Esophagus squamous epithelium (tissue), 5 donors: ENCODE measurements around the gene SPIB. TPM values are rescaled to one million over a fixed set of nuclear protein-coding genes. Genes with fewer than 3 reads are reported as not detected.

ENCODE experiments used
- DNase-seq: peaks from one replicate; lab custom pipeline; 2025; lab: John Stamatoyannopoulos, UW
- H3K27ac ChIP-seq, 4 donors: fragments of 200-600 bp; sonication (generic); one replicate each; pipeline ENCODE4 v1.5.1; 2016 to 2019; ENCODE audit warnings: mild to moderate bottlenecking in 1 of 4
- H3K27me3 ChIP-seq, 4 donors: fragments of 200-600 bp; sonication (generic); 1 replicate in 3 of 4; 2 replicates in 1 of 4; pipeline versions ENCODE4 v1.5.1 to v1.6.0; 2017 to 2021; ENCODE audit warnings: antibody characterized with exemption in 1 of 4
- H3K36me3 ChIP-seq, 3 donors: fragments of 200-600 bp; sonication (generic); one replicate each; pipeline ENCODE4 v1.5.1; 2016 to 2019
- H3K4me1 ChIP-seq, 3 donors: fragments of 200-600 bp; sonication (generic); one replicate each; pipeline ENCODE4 v1.5.1; 2017 to 2019
- H3K4me3 ChIP-seq, 4 donors: fragments of 200-600 bp; sonication (generic); 1 replicate in 3 of 4; 2 replicates in 1 of 4; pipeline ENCODE4 v1.5.1; 2016 to 2019; ENCODE audit warnings: mild to moderate bottlenecking in 2 of 4, moderate library complexity in 1 of 4
- H3K9me3 ChIP-seq, 3 donors: fragments of 200-600 bp; sonication (generic); one replicate each; pipeline ENCODE4 v1.5.1; 2016 to 2019
- POLR2A ChIP-seq, 4 donors: fragments of 450-650 bp; IDR thresholded peaks; one replicate each; pipeline ENCODE4 v1.6.1; 2017; ENCODE audit warnings: antibody characterized with exemption in 4 of 4, mild to moderate bottlenecking in 4 of 4, moderate library complexity in 3 of 4
- WGBS, 2 donors: methylation state at CpG; one replicate each; pipeline ENCODE4 v1.1.5; 2018; 5-methylcytosine and 5-hydroxymethylcytosine counted together
- intact Hi-C: fragments of 100-400 bp; cut with DNase I; formaldehyde crosslinking; loops from one replicate; pipeline ENCODE4 v1.15.0; 2022
- total RNA-seq, 4 donors: library from RNA; depleted of rRNA; stranded (reverse); fragments of >200 nt; gene quantifications; one replicate each; pipeline ENCODE4 v1.1.0, GENCODE V29; 2016
- TF ChIP-seq, protein P1 (sequence below), 6 experiments: fragments of 450-650 bp in 4 of 6; fragments of 200-600 bp in 2 of 6; sonication (generic) in 2 of 6; IDR thresholded peaks; one replicate each; pipeline ENCODE4 v1.5.1; 2016 to 2019; ENCODE audit warnings: antibody characterized with exemption in 6 of 6, mild to moderate bottlenecking in 4 of 6, moderate library complexity in 4 of 6
- donor health status: DM: yes; HTN: yes; CAD: no.

The SPIB gene
- total RNA-seq, 4 donors from 2014 or later, result 0.32 TPM; not detected in 3

DNA sequence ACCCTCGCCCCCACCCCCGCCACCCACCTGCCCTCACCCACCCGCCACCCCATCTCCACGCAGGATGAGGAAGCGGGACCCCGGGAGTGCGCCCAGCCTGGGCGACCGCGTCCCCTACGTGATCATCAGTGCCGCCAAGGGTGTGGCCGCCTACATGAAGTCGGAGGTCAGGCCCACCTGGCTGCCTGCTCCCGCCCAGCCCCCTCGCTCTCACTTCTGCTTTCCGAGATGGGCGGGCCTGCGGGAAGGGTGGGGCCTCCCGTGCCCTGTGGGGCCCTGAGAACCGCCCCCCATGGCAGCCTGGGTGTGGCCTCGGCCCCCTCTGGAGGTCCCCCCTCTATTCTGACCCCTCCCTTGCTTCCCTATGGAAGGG, 3.1 kb upstream of the SPIB start:
- H3K9me3 ChIP-seq, result no peaks in the 10 kb centered on the region
- H3K36me3 ChIP-seq, result peaks cover 0 to under 1% (median 0%) of the 10 kb centered on the region in 3 donors
- H3K4me1 ChIP-seq, result peaks cover 0 to 19% (median 0%) of the 10 kb centered on the region in 3 donors
- peak overlapping the region in 1 of 4 donors; percentile 22 for H3K4me3 ChIP-seq
- H3K27ac ChIP-seq, result peak overlapping the region in 1 of 4 donors; percentile 7
- peaks cover 0 to 44% (median 10%) of the 10 kb centered on the region in 4 donors for H3K27me3 ChIP-seq
- TF ChIP-seq, protein P1, sequence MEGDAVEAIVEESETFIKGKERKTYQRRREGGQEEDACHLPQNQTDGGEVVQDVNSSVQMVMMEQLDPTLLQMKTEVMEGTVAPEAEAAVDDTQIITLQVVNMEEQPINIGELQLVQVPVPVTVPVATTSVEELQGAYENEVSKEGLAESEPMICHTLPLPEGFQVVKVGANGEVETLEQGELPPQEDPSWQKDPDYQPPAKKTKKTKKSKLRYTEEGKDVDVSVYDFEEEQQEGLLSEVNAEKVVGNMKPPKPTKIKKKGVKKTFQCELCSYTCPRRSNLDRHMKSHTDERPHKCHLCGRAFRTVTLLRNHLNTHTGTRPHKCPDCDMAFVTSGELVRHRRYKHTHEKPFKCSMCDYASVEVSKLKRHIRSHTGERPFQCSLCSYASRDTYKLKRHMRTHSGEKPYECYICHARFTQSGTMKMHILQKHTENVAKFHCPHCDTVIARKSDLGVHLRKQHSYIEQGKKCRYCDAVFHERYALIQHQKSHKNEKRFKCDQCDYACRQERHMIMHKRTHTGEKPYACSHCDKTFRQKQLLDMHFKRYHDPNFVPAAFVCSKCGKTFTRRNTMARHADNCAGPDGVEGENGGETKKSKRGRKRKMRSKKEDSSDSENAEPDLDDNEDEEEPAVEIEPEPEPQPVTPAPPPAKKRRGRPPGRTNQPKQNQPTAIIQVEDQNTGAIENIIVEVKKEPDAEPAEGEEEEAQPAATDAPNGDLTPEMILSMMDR (IDR thresholded peaks at IDR 0.05), result no peak
- TF ChIP-seq POLR2A (IDR thresholded peaks at IDR 0.05), result no peak
- DNase-seq, result peak; percentile 51
- intact Hi-C loops, result no loop called here
- 100% methylated on average over 1 of the region's 22 CpGs; no CpG with 5 or more reads in 1 of the 2 donors for WGBS, 2 donors

- Histone ChIP-seq H3K27me3 (peaks cover 0 to 51% (median 11%) of the 10 kb centered on the region in 4 donors), H3K27ac (no peak overlapping the region), H3K9me3 (no peaks in the 10 kb centered on the region), H3K4me3 (no peak overlapping the region), H3K4me1 (peaks cover 0 to 19% (median 0%) of the 10 kb centered on the region in 3 donors), H3K36me3 (no peaks in the 10 kb centered on the region)
- TF ChIP-seq, protein P1 (IDR thresholded peaks at IDR 0.05), result no peak
- TF ChIP-seq POLR2A (IDR thresholded peaks at IDR 0.05), result no peak
- DNase-seq, result no peak
- WGBS, 2 donors, result 64 to 88% methylated on average over 3 to 5 of the region's 35 CpGs
- intact Hi-C loops, result no loop called here
Observed at GRCh38 chr19:50416034-50416977, 2.4 kb upstream of the SPIB start.

DNA sequence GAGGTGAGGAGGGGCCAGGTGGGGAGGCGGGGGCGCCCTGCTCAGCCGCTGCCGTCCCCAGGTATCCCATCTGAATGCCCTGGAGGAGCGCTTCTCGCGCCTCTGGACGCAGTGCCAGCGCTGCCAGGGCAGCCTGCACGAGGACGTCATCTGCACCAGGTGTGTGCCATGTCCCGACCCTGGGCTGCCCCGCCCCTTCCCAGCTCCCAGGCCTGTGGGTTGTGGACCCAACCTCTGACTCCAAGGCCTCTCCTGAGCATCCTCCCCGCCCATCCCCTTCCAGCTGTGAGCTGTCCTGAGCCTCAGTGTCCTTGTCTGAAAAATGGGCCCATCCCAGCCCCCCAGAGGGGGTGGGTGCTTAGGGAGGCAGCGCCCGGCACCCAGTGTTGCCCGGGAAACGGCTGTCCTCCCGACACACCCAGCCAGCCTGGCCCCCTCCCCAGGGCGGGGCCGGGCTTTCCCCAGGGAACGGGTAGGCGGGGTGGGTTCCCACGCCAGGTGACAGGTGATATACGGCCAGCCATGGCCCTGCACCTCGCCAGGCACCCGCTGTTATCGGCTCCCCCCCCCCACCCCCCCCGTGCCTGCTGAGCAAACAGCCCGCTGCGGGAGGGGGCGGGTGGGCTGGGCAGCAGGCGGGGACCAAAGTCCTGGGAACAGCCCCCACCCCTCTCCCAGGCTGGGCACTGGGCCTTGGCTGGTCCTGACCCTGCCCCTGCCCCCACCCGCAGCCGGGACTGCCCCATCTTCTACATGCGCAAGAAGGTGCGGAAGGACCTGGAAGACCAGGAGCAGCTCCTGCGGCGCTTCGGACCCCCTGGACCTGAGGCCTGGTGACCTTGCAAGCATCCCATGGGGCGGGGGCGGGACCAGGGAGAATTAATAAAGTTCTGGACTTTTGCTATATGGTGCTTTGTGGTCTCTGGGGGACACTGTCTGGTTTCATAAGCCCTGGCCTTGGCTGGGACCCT, 1.3 kb upstream of the SPIB start:
- no peak for DNase-seq
- Histone ChIP-seq H3K36me3 (no peaks in the 10 kb centered on the region), H3K27ac (no peak overlapping the region), H3K4me1 (peaks cover 0 to 19% (median 0%) of the 10 kb centered on the region in 3 donors), H3K27me3 (peaks cover 0 to 62% (median 12%) of the 10 kb centered on the region in 4 donors), H3K9me3 (no peaks in the 10 kb centered on the region), H3K4me3 (no peak overlapping the region)
- 48% methylated on average over 5 of the region's 42 CpGs; no CpG with 5 or more reads in 1 of the 2 donors for WGBS, 2 donors
- intact Hi-C loops, result no loop called here
- TF ChIP-seq, protein P1 (IDR thresholded peaks at IDR 0.05), result no peak
- no peak for TF ChIP-seq POLR2A (IDR thresholded peaks at IDR 0.05)

GRCh38 chr19:50419022-50419579, 363 bp downstream of the SPIB start:
- Histone ChIP-seq H3K9me3 (no peaks in the 10 kb centered on the region), H3K36me3 (no peaks in the 10 kb centered on the region), H3K4me3 (peak overlapping the region in 1 of 4 donors; percentile 15), H3K27me3 (peaks cover 0 to 79% (median 12%) of the 10 kb centered on the region in 4 donors), H3K4me1 (peaks cover 0 to 19% (median 0%) of the 10 kb centered on the region in 3 donors), H3K27ac (no peak overlapping the region)
- no peak for DNase-seq
- WGBS, 2 donors, result 14 to 17% methylated on average over 14 of the region's 14 CpGs
- no peak for TF ChIP-seq POLR2A (IDR thresholded peaks at IDR 0.05)
- TF ChIP-seq, protein P1 (IDR thresholded peaks at IDR 0.05), result no peak
- intact Hi-C loops, result no loop called here
